Measurements from ENCODE around the gene PTTG1IP. TPM values are rescaled to one million over a fixed set of nuclear protein-coding genes. Genes with fewer than 3 reads are reported as not detected.
"Not testable (repeated sequence)": the region's sequence is repeated elsewhere in the genome, so short reads cannot be mapped to it uniquely, and the experiment has no call there.

PTTG1IP gene
- total RNA-seq, 1 experiment from 2014 or later = 117 TPM

GRCh38 chr21:44885615-44886014 lies 12.1 kb upstream of the PTTG1IP start:
- no peak overlapping the region for H3K4me3 ChIP-seq (ENCODE audit: insufficient read depth, low read depth, low read length)
- no peaks in the 10 kb centered on the region for H3K36me3 ChIP-seq (replicated peaks; ENCODE audit: control insufficient read depth, insufficient read depth, low read length)
- DNase-seq = no peak
- no peaks in the 10 kb centered on the region for H3K27me3 ChIP-seq (ENCODE audit: control insufficient read depth, insufficient read depth, low read length)

DNA sequence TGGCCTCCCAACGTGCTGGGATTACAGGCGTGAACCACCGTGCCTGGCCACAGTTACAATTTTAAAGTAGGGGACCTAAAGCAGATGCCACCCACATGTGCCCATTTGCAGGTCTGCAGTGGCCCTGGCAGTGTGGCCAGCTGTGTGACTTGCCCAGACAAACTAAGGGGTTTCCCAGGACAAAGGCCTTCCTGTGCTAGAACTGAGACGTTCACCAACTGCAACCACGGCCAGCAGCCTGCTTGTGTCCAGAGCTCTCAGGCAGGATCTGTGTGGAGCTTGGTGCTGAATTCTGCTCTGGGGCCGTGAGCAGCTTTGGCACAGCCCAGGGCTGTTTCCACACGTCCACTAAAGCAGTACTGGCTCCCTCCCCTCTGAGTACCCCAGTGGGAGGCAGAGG lies 10.6 kb upstream of the PTTG1IP start:
- no peaks in the 10 kb centered on the region for H3K36me3 ChIP-seq (replicated peaks; ENCODE audit: control insufficient read depth, insufficient read depth, low read length)
- no peak overlapping the region for H3K4me3 ChIP-seq (ENCODE audit: insufficient read depth, low read depth, low read length)
- H3K27me3 ChIP-seq (ENCODE audit: control insufficient read depth, insufficient read depth, low read length) = no peaks in the 10 kb centered on the region
- DNase-seq = no peak

DNA sequence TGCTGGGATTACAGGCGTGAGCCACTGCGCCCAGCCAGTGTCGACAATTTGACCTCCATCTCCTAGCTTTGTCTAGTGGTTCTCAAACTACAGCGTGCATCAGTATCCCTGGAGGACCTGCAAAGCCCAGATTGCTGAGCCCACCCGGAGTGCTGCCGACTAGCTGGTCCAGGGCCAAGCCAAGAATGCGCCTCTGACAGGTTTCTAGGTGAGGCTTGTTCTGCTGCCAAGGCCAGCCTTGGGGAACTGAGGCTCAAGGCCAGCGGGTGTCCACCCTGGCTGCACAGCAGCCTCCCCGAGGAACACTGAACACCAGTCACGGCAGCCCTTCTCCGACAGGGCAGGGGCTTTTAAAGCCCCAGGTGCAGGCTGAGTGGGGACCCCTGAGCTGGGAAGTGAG lies 9.8 kb upstream of the PTTG1IP start:
- no peaks in the 10 kb centered on the region for H3K36me3 ChIP-seq (replicated peaks; ENCODE audit: control insufficient read depth, insufficient read depth, low read length)
- DNase-seq = no peak
- H3K4me3 ChIP-seq (ENCODE audit: insufficient read depth, low read depth, low read length) = no peak overlapping the region
- no peaks in the 10 kb centered on the region for H3K27me3 ChIP-seq (ENCODE audit: control insufficient read depth, insufficient read depth, low read length)

GRCh38 chr21:44881198-44881872 lies 7.8 kb upstream of the PTTG1IP start:
- Histone ChIP-seq H3K36me3 (replicated peaks; ENCODE audit: control insufficient read depth, insufficient read depth, low read length) (no peaks in the 10 kb centered on the region), H3K4me3 (ENCODE audit: insufficient read depth, low read depth, low read length) (no peak overlapping the region), H3K27me3 (ENCODE audit: control insufficient read depth, insufficient read depth, low read length) (no peaks in the 10 kb centered on the region)
- no peak for DNase-seq

GRCh38 chr21:44880405-44881197 lies 7.1 kb upstream of the PTTG1IP start:
- DNase-seq = no peak
- Histone ChIP-seq H3K27me3 (ENCODE audit: control insufficient read depth, insufficient read depth, low read length) (peaks cover 3% of the 10 kb centered on the region), H3K4me3 (ENCODE audit: insufficient read depth, low read depth, low read length) (no peak overlapping the region), H3K36me3 (replicated peaks; ENCODE audit: control insufficient read depth, insufficient read depth, low read length) (no peaks in the 10 kb centered on the region)

DNA sequence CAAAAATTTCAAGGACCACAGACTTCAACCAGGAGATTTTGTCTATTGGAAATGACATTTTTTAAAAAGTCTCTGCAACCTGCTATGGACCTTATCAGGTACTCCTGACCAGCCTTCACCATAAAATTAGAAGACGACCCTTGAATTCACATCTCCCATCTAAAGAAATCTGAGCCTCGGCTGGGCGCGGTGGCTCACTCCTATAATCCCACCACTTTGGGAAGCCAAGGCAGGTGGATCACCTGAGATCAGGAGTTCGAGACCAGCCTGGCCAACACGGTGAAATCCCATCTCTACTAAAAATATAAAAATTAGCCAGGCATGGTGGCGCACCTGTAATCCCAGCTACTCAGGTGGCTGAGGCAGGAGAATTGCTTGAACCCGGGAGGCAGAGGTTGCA lies 5.7 kb upstream of the PTTG1IP start:
- H3K36me3 ChIP-seq (replicated peaks; ENCODE audit: control insufficient read depth, insufficient read depth, low read length); DNase-seq; H3K4me3 ChIP-seq (ENCODE audit: insufficient read depth, low read depth, low read length): not testable (repeated sequence)
- H3K27me3 ChIP-seq (ENCODE audit: control insufficient read depth, insufficient read depth, low read length) = peaks cover 16% of the 10 kb centered on the region

DNA sequence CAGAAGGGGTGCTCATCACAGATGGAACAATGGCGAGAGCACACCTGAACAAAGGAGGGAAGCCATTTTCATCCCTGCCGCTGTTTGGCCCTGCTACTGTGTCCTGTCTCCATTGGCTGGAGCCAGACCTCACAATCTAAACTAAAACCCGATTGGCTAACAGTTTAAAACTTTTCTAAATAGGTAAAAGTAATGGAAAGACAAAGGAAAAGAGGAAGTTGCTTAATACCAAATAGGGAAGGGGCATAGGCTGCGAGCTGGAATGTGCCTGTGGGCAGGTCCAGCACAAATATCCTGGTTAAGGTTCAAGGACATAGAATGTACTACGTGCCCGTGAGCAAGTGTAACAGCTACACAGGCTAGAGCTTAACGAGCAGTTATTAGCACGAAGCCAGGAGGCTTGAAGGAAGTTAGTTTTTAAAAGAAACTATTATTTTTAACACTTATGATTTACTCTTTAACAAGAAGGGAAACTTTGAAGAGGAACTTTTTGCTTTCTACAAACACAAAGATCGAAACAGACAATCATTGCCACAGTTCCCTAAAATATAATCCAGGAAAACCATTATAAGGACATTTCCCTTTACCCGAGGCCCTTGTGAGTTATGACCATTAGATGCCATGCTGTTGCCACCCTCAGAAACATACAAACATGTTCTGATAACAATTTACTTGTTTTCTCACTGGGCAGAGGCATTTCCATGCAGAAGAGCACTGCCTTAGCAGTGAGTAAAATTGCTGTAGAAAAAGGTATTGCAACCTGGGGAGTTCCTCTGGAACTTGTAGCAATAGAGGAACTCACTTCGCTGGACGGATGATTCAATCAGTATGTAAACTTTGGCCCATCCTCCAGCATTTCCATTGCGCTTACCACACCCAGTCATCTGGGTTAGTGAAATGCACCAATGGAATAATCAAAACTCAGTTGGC lies 4.8 kb upstream of the PTTG1IP start:
- no peak overlapping the region for H3K4me3 ChIP-seq (ENCODE audit: insufficient read depth, low read depth, low read length)
- DNase-seq = no peak
- peaks cover 19% of the 10 kb centered on the region for H3K27me3 ChIP-seq (ENCODE audit: control insufficient read depth, insufficient read depth, low read length)
- no peaks in the 10 kb centered on the region for H3K36me3 ChIP-seq (replicated peaks; ENCODE audit: control insufficient read depth, insufficient read depth, low read length)

DNA sequence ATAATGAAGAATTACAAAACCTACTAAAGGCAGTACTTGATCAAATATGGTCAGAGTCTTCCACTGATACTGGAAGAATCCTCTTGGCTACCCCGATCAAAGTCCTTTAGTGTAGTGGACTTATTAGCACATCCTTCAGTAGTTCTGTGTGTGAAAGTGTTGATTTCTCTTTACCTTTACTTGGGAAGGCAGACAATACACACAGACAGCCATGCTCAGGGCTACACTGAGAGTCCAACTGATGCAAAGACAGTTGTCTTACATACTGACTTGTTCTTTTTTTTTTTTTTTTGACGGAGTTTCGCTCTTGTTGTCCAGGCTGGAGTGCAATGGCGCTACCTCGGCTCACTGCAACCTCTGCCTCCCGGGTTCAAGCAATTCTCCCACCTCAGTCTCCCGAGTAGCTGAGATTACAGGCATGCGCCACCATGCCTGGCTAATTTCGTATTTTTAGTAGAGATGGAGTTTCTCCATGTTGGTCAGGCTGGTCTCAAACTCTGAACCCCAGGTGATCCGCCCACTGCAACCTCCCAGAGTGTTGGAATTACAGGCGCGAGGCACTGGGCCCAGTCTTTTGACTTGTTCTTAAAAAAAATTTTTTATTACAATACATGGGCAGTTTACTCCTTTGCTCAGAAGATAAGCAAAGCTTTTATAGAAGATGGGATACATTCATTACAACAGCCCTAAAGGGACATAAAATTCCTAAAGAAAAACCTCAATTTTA lies 3.5 kb upstream of the PTTG1IP start:
- no peak for DNase-seq
- no peak overlapping the region for H3K4me3 ChIP-seq (ENCODE audit: insufficient read depth, low read depth, low read length)
- H3K27me3 ChIP-seq (ENCODE audit: control insufficient read depth, insufficient read depth, low read length) = peaks cover 19% of the 10 kb centered on the region
- no peaks in the 10 kb centered on the region for H3K36me3 ChIP-seq (replicated peaks; ENCODE audit: control insufficient read depth, insufficient read depth, low read length)

DNA sequence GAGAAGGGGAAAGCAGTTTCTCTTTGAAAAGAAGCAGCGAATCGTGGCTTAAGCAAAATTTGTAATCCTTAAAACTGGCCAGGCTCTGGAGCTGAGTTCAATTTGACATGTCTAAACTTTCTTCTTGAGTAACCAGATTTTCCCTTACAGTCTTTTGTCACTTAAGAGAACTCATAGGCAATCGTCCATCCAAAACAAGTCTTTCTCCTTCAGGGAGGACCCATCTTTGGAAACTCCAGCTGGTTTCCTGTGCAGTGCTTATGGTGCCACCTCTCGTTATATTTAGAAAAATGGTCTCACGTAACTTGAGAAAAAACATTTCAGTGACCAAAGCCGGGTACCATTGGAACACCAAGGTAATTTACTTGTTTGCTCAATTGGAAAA lies 1.8 kb upstream of the PTTG1IP start:
- Histone ChIP-seq H3K4me3 (ENCODE audit: insufficient read depth, low read depth, low read length) (no peak overlapping the region), H3K36me3 (replicated peaks; ENCODE audit: control insufficient read depth, insufficient read depth, low read length) (no peaks in the 10 kb centered on the region), H3K27me3 (ENCODE audit: control insufficient read depth, insufficient read depth, low read length) (peaks cover 19% of the 10 kb centered on the region)
- no peak for DNase-seq

DNA sequence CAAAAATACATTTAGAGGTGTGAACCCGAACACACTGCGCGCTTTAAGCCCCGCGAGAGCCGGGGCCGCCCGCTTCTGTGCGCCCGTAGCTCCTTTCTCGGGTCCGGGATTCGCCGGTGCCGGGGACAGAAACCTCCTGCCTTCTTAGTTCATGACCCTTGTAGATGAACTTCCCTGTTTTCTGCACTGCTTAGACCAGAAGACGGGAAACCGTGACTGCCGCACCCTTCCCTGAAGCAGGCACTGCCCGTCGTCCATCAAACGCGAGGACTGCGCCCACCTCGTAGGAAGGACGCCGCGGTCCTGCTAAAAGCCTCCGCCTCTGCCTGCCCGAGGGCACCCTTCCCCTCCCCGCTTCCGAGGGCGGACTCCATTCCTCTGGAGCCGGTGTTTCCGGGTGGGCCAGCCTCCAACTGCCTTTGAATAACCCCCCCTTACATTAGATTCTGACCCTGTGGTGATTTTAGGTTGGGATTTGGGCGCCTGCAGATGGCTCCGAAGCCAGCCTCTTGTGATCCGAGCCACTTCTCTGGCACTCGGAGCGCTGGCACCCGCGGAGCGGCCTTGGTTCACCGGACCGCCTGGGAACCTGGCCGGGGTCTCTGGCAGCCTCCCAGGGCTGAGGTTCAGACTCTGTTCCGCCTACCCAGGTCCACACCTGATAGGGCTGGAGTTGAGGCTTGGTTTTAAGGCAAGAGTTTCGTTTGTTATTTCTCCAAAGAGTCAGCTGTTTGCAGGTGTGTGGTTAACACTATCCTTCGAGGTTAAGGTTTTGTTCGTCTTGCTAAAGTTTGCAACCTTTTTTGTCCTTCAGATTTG lies 1.2 kb upstream of the PTTG1IP start:
- Histone ChIP-seq H3K4me3 (ENCODE audit: insufficient read depth, low read depth, low read length) (peak overlapping the region; percentile 67), H3K27me3 (ENCODE audit: control insufficient read depth, insufficient read depth, low read length) (peaks cover 19% of the 10 kb centered on the region), H3K36me3 (replicated peaks; ENCODE audit: control insufficient read depth, insufficient read depth, low read length) (no peaks in the 10 kb centered on the region)
- DNase-seq = peak; percentile 81

DNA sequence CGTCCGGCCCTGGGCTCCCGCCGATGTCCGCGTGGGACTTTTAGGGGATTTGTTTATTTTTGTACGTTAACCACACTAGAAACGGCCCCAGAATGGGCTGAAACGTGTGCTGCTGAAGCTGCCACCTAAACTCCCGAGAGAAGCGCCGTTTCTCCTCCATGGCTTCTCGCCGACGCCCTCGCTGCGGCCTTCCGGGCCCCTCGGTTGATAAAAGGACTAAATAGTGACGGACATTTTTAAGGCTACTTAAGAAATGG lies 678 bp upstream of the PTTG1IP start:
- no peaks in the 10 kb centered on the region for H3K36me3 ChIP-seq (replicated peaks; ENCODE audit: control insufficient read depth, insufficient read depth, low read length)
- no peak for DNase-seq

DNA sequence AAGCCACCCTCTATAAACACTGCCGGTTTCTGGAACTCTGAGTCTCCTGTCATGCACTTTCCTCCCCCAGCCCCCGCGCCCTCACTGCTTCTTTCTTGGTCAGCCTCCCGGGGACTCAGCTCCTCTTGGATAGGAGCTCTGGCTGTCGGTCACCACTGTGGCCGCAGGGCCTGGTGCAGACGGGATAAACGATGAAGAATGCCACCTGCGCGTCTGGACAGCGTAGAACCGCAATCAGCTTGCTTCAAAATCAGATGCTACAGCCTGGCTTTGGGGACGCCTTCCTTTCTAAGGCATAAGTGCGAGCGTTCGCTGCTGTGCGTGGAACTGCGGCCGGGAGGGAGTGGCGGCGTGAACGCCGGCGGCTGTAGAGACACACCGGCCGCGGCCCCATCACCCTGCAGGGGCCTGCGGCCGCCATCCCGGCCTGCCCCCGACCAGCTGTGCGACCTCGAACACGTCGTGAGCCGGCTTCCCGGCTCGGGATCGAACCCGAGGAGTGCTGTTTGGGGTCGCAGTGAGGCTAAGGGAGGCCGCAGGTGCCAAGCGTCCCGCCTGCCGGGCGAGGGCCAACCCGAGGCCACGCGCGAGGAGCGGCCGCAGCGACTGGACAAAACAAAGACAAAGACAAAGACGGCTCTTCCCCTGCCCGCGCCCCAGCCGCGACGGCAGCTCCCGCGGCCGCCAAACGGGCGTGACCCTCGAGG lies 688 bp downstream of the PTTG1IP start:
- DNase-seq = peak; percentile 80

More for the DNA sequence above, 678 bp upstream of the PTTG1IP start:
- H3K4me3 ChIP-seq (ENCODE audit: insufficient read depth, low read depth, low read length) = peak overlapping the region; percentile 67
- peaks cover 19% of the 10 kb centered on the region for H3K27me3 ChIP-seq (ENCODE audit: control insufficient read depth, insufficient read depth, low read length)

GRCh38 chr21:44872323-44872648 lies 1.2 kb downstream of the PTTG1IP start:
- DNase-seq = no peak
- Histone ChIP-seq H3K36me3 (replicated peaks; ENCODE audit: control insufficient read depth, insufficient read depth, low read length) (no peaks in the 10 kb centered on the region), H3K27me3 (ENCODE audit: control insufficient read depth, insufficient read depth, low read length) (peaks cover 19% of the 10 kb centered on the region), H3K4me3 (ENCODE audit: insufficient read depth, low read depth, low read length) (peak overlapping the region; percentile 95)

More for the DNA sequence above, 688 bp downstream of the PTTG1IP start:
- Histone ChIP-seq H3K27me3 (ENCODE audit: control insufficient read depth, insufficient read depth, low read length) (peaks cover 19% of the 10 kb centered on the region), H3K4me3 (ENCODE audit: insufficient read depth, low read depth, low read length) (peak overlapping the region; percentile 95), H3K36me3 (replicated peaks; ENCODE audit: control insufficient read depth, insufficient read depth, low read length) (no peaks in the 10 kb centered on the region)
